ENCODE data around the gene ANLN.

- TF ChIP-seq, protein P1, sequence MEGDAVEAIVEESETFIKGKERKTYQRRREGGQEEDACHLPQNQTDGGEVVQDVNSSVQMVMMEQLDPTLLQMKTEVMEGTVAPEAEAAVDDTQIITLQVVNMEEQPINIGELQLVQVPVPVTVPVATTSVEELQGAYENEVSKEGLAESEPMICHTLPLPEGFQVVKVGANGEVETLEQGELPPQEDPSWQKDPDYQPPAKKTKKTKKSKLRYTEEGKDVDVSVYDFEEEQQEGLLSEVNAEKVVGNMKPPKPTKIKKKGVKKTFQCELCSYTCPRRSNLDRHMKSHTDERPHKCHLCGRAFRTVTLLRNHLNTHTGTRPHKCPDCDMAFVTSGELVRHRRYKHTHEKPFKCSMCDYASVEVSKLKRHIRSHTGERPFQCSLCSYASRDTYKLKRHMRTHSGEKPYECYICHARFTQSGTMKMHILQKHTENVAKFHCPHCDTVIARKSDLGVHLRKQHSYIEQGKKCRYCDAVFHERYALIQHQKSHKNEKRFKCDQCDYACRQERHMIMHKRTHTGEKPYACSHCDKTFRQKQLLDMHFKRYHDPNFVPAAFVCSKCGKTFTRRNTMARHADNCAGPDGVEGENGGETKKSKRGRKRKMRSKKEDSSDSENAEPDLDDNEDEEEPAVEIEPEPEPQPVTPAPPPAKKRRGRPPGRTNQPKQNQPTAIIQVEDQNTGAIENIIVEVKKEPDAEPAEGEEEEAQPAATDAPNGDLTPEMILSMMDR (IDR thresholded peaks at IDR 0.05) = peak in 1 of 3 experiments; percentile 4
- TF ChIP-seq POLR2A (IDR thresholded peaks at IDR 0.05) = no peak
These were observed 85.7 kb downstream of the ANLN start for GRCh38 chr7:36475381-36475780.
